ENCODE data around the gene ZDHHC14.

The ZDHHC14 gene

DNA sequence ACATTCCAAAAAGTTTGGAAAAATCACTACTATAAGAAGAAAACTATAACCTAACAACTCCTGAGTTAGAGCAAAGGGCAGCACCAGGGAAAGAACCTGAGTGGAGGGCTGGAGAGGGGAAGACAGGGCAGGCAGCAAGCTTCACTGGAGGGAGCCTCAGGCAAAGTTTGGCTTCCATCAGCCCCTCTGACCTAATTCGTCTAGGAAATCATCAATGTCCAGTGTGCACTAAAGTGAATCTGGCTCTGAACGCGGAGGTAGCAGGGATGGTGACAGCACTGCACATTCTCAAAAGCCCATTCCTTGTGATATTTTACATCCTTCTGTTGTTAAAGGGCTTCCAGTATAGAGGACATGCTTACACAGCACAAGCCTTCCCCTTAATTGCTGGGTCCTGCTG lies 87.1 kb downstream of the ZDHHC14 start:
- DNase-seq, result no peak

- DNase-seq, result no peak
These were observed 87.6 kb downstream of the ZDHHC14 start for GRCh38 chr6:157468574-157468973.

DNA sequence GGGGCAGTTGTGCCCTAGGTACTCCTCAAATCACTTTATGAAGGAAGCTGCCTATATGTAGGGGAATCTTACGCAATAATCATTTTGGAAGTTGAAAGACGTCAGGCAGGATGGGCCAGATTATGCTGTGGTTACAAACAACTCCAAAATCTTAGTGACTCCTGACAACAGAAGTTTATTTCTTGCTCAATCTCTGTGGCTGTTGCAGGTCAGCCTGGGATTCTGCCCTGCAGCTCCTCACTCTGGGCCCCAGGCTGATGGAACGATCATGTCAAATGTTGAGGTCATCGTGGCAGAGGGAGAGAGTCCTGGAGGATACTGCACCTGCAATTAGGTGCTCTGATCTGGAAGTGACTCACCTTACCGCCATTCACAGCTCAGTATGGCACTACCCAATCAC lies 88.4 kb downstream of the ZDHHC14 start:
- no peak for DNase-seq

DNA sequence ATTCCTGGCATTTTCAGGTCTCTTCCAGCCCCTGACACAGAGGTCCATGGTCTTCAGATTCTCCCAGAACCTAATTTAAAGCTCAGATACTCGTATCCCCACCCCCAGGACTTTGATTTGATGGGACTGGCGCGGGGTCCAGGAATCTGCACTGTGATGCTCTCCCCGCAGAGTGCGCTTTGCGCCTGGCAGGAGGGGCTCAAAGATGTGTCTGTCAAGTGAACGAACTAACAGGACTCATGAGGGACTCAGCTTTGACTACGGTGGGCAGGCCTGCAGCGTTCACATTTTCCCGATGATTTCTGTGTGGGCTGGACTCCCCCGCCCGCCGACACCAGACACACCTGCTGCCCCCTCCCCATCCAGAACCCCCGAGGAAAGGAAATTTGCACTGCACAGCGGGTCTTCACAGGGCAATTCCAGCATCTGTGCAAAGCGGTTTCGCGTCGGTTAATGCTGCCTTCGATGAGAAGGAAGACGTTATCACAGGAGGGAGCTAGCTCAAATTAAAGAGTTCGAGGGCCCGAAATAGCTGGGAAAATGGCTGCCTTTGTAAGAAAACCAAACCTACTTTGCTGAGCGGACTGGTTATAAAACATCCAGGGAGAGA lies 90.2 kb downstream of the ZDHHC14 start:
- no peak for DNase-seq

DNA sequence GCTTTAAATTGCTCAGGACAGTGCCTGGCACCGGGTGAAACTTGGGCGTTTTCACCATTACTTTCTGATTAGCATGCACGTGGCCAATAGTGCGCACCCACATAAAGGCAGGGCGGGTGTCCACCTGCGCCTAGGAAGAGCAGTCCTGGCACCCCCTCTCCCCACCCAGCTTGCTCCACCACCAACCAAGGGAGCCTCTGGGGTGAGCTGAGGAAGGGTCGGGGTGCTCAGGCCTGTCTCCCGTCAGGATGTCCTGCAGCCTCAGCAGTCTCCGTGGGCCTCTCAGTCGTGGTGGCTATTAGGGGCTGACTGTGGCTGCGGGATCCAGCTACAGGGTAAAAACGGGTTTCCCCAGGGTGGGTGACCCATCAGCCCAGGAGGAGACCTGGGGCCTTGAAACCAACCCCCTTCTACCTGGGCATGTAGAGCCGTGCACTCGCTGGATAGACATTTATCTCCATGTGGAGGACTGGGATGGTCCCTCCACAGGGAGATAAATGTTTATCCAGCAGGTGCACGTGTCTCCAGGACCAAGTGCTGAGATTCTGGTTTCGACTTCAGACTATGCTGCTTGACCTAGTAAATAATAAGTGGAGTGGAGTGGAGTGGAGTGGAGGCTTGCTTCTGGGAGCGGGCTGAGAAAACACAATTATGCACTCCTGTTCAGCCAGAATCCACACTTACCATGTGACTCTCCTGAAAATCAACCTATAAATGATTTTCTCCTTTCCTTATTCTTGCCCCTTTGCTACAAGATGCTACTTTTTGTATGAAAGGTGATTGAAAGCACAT lies 91.1 kb downstream of the ZDHHC14 start:
- DNase-seq, result no peak

- no peak for DNase-seq
These were observed 95.8 kb downstream of the ZDHHC14 start for GRCh38 chr6:157476797-157477196.

- DNase-seq, result no peak
These were observed 97.9 kb downstream of the ZDHHC14 start for GRCh38 chr6:157478926-157479325.

- no peak for DNase-seq
These were observed 98.7 kb downstream of the ZDHHC14 start for GRCh38 chr6:157479464-157480303.

GRCh38 chr6:157481189-157481864 lies 100.3 kb downstream of the ZDHHC14 start:
- no peak for DNase-seq

DNA sequence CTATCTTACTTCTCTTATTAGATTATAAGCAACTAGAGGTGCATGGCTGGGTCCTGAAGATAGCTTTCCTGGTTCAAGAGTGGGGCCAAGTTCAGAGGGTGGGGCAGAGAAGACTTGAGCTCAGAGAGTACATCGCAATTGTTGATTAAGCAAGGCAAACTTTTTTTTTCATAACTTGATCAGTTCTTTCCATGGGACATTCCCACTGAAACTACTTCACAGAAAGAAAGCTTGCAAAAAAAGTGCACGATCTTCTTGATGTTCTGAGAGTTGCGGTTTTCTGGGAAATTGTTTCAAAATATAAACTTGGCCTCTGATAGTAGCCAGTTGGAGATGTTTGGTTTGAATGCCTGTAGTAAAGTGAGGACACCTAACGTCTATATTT lies 100.9 kb downstream of the ZDHHC14 start:
- no peak for DNase-seq

DNA sequence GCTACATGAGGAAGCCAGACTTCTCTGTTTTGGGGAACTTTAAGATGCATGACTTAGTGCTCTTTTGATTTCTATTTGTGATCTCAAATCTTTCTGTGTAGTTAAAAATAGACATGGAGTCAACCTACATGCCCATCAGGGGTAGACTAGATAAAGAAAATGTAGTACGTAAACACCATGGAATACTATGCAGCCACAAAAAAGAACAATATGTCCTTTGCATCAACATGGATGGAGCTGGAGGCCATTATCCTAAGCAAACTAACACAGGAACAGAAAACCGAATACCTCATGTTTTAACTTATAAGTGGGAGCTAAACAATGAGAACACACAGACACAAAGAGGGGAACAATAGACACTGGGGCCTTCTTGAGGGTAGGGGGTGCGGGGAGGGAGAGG lies 102.8 kb downstream of the ZDHHC14 start:
- no peak for DNase-seq

DNA sequence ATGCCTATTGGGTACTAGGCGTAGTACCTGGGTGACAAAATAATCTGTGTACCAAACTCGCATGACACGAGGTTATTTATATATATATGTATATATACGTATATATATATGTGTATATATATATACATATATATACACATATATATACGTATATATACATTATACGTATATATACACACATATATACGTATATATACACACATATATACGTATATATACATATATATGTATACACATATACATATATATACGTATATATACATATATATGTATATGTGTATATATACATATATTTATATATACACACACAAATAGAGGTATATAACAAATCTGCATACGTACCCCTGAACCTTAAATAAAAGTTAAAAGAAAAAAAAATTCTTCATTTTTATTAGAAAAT lies 103.2 kb downstream of the ZDHHC14 start:
- DNase-seq, result no peak

DNA sequence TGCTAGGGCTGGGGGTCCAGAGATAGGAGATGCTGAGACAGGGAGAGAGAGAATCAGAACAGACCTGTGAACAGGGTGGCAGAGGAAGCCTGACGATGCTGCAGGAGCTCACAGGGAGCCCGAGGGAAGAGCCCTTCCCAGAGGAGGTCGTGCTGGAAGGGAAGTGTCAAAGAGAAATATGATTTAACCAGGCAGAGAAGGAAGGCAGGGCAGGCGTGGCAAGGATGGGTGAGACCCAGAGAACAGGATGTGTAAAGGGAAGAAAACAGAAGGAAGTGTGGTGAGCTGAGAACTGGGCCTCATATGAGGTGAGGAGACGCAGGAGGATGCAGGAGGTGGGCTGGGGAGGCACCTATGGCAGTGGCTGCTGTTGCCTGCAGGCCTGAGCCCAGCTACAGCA lies 105.6 kb downstream of the ZDHHC14 start:
- no peak for DNase-seq

GRCh38 chr6:157487110-157487773 lies 106.3 kb downstream of the ZDHHC14 start:
- DNase-seq, result no peak

DNA sequence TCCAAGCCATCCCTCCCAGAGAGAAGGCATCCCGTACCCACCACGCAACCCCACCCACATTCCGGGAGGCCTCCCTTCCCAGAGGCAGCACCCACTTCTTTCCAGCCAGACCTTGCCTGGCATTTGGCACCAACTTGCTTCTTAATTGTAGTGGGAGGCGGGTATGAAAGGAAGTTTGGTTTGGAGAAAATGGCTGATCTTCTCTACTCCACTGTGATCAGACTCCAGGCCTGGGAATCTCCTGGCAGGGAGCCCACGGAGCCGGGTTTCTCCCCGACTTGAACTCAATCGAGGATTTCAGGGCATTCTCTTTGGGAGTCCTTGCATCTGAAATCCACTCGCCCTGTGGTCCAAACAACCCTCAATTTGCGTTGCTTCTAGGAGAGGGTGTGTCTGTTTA lies 107.1 kb downstream of the ZDHHC14 start:
- DNase-seq, result peak; percentile 72

DNA sequence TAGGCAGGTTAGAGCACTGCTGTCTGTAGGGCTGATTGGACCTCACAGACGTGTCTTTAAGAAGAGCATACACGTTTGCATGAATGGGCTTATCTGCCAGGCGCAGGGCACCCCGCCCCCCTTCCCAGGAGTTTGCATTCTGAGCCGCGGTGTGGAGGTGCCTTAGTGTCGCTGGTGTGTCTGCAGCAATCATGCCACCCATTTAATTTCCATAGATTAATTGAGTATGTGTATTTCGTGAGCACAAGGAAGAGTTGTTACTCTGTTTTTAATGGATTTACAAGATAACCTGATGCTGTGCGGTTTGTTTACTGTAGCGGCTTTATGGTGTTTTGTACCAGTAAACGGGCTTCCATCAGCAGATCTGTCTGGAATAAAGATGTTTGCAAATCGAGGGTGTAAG lies 107.7 kb downstream of the ZDHHC14 start:
- DNase-seq, result no peak

DNA sequence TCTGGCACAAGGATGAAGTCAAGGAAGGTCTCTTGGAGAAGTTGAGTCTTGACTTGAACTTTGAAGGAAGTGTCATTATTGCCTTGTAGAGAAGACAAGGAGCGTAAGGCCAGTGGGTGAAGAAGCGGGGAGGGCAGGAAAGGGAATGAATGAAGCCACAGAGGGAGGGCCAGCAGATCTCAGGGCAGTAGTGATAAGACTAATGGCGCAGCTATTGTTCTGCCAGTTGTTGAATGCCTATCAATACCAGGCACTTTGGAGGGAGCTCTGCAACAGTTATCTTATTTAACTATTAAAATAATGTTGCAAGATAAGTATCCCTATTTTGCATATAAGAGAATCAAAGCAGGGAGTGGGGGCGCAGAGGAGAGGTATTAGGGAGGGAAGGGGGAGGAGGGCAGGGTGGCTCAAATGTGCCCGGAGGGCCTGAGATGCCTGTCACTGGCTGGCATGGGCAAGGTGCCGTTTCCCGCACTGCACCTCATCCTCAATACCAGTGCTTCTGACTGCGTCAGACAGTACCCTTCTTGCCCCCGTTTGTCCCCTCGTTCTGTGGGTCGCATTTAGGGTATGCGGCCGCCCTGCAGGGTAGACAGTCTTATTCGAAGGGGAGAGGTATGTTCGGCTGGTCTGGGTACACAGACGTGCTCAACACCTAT lies 109.8 kb downstream of the ZDHHC14 start:
- DNase-seq, result no peak

- DNase-seq, result no peak
These were observed 110.7 kb downstream of the ZDHHC14 start for GRCh38 chr6:157491571-157492232.

GRCh38 chr6:157492249-157492648 lies 111.3 kb downstream of the ZDHHC14 start:
- no peak for DNase-seq

DNA sequence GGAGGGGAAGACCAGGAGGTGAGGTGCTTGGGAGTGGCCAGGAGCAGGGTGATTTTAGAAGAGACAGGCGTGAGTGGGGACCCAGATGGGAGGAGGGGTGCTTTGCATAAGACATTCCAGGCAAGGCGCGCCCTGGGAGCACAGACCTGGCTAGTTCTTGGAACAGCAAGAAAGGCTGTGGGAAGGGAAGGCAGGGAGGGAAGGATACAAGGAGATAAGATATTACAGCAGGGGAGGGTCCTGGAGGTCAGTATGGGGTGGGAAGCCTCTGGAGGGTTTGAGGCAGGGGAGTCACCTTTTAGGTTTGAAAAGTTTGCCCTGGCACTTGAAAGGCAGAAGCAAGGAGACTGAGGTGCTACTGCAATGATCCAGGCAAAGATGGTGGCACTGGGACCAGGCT lies 111.8 kb downstream of the ZDHHC14 start:
- DNase-seq, result no peak

GRCh38 chr6:157493173-157493572 lies 112.2 kb downstream of the ZDHHC14 start:
- no peak for DNase-seq

DNA sequence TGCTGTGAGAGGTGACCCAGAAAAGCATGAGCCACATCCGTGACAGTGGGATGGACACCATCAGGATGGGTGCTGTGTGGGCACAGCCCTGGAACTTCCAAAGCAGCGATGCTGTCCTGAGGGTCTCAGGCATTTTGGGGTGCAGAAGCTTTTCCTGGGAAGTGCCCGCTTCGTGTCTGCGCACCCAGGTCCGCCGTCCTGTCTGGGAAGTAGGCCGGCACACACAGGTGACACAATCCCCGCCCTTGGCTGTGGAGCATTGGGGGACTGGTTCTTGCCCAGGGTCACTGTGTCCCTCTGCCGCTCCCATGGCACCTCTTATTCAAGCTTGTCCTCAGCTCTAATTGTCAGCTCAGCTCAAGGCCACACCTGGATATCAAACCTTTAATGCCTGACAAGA lies 112.6 kb downstream of the ZDHHC14 start:
- no peak for DNase-seq
